Upper lobe of left lung (tissue), 6 donors: ENCODE data around the gene SCN4B. TPM values are rescaled to one million over a fixed set of nuclear protein-coding genes. Genes with fewer than 3 reads are reported as not detected.
A peak's percentile ranks its signal among the peaks of the same experiment; 100 is the strongest.

Source experiments
- ATAC-seq, 2 donors: fragments of 200-7000 bp; cut with Tn5 transposase; one replicate each; pipeline ENCODE4 v1.9.1; 2022; ENCODE audit warnings: mild to moderate bottlenecking in 2 of 2, moderate library complexity in 2 of 2; ENCODE audit not compliant: low FRiP score in 2 of 2
- DNase-seq, 2 donors: peaks; one replicate each; pipeline ENCODE4 v3.0.0-alpha.2; 2019 to 2020
- H3K27ac ChIP-seq, 4 donors: fragments of 200-600 bp; sonication (generic); one replicate each; pipeline ENCODE4 v1.5.1; 2016 to 2019
- H3K27me3 ChIP-seq, 4 donors: fragments of 200-600 bp; sonication (generic); one replicate each; pipeline ENCODE4 v1.5.1; 2017 to 2019
- H3K36me3 ChIP-seq, 4 donors: fragments of 200-600 bp; sonication (generic); one replicate each; pipeline ENCODE4 v1.5.1; 2016 to 2019
- H3K4me1 ChIP-seq, 4 donors: fragments of 200-600 bp; sonication (generic); one replicate each; pipeline ENCODE4 v1.5.1; 2018 to 2019
- H3K4me3 ChIP-seq, 4 donors: fragments of 200-600 bp; sonication (generic); one replicate each; pipeline ENCODE4 v1.5.1; 2017 to 2019; ENCODE audit warnings: mild to moderate bottlenecking in 2 of 4, moderate library complexity in 1 of 4
- H3K9me3 ChIP-seq, 4 donors: fragments of 200-600 bp; sonication (generic); one replicate each; pipeline ENCODE4 v1.5.1; 2018 to 2019
- EP300 ChIP-seq, 4 donors: sonication (generic); formaldehyde crosslinking; IDR thresholded peaks; one replicate each; pipeline ENCODE4 v1.5.1; 2017; ENCODE audit warnings: antibody characterized with exemption in 4 of 4, control low read depth in 2 of 4
- POLR2A ChIP-seq, 4 donors: fragments of 450-650 bp; IDR thresholded peaks; one replicate each; pipeline ENCODE4 v1.5.1; 2016 to 2017; ENCODE audit warnings: antibody characterized with exemption in 4 of 4, mild to moderate bottlenecking in 2 of 4
- POLR2AphosphoS5 ChIP-seq, 2 donors: sonication (generic); formaldehyde crosslinking; IDR thresholded peaks; one replicate each; pipeline ENCODE4 v1.5.1; 2017; ENCODE audit warnings: antibody characterized with exemption in 2 of 2
- WGBS, 2 donors: methylation state at CpG; one replicate each; pipeline ENCODE4 v1.1.5; 2017 to 2018; 5-methylcytosine and 5-hydroxymethylcytosine counted together
- total RNA-seq, 6 donors: library from RNA; depleted of rRNA in 4 of 6; stranded (reverse); fragments of >200 nt in 4 of 6; gene quantifications; one replicate each; pipeline versions ENCODE4 v1.1.0 to v1.2.1, GENCODE V29; 2016 to 2021
- TF ChIP-seq, protein P1 (sequence below), 6 experiments: fragments of 450-650 bp in 4 of 6; fragments of 200-600 bp in 2 of 6; sonication (generic) in 2 of 6; IDR thresholded peaks; one replicate each; pipeline ENCODE4 v1.5.1; 2016 to 2019; ENCODE audit warnings: antibody characterized with exemption in 6 of 6
- donor health status: DM: no; HTN: no; CAD: no; lungs with moderate emphysema.
- donor health status: DM: no; HTN: yes; CAD: no; lungs with severe emphysema.

Gene SCN4B
- total RNA-seq, 6 donors from 2014 or later: under 0.01 to 5.5 (median 3.3) TPM

DNA sequence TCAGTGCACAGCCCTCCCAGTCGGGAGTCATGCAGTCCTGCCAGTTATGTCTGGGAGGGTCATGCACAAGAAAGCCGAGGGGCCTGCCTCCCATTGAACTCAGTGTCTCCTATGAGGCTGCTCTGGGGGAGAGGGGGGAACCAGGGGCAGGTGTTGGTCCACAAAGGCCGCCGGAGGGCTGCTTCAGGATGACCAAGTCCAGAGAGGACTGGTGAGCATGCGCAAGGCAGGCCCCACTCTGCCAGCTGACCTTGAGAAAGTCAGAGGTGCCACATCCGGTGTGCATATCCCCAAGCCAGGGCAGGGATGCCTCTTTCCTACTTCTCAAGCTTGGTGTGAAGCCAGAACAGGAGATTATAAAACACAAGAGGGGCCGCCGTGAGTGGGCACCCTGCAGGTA, 4.4 kb downstream of the SCN4B start:
- Histone ChIP-seq H3K36me3 (no peaks in the 10 kb centered on the region), H3K4me1 (peaks cover 15 to 36% (median 24%) of the 10 kb centered on the region in 4 donors), H3K9me3 (no peaks in the 10 kb centered on the region), H3K4me3 (no peak overlapping the region), H3K27ac (no peak overlapping the region), H3K27me3 (peaks cover 0 to 18% (median 9%) of the 10 kb centered on the region in 4 donors)
- TF ChIP-seq POLR2AphosphoS5 (IDR thresholded peaks at IDR 0.05) (no peak), EP300 (IDR thresholded peaks at IDR 0.05) (no peak), POLR2A (IDR thresholded peaks at IDR 0.05) (no peak)
- TF ChIP-seq, protein P1, sequence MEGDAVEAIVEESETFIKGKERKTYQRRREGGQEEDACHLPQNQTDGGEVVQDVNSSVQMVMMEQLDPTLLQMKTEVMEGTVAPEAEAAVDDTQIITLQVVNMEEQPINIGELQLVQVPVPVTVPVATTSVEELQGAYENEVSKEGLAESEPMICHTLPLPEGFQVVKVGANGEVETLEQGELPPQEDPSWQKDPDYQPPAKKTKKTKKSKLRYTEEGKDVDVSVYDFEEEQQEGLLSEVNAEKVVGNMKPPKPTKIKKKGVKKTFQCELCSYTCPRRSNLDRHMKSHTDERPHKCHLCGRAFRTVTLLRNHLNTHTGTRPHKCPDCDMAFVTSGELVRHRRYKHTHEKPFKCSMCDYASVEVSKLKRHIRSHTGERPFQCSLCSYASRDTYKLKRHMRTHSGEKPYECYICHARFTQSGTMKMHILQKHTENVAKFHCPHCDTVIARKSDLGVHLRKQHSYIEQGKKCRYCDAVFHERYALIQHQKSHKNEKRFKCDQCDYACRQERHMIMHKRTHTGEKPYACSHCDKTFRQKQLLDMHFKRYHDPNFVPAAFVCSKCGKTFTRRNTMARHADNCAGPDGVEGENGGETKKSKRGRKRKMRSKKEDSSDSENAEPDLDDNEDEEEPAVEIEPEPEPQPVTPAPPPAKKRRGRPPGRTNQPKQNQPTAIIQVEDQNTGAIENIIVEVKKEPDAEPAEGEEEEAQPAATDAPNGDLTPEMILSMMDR (IDR thresholded peaks at IDR 0.05): no peak
- ATAC-seq (no peak), DNase-seq (no peak)
- 83 to 93% methylated on average over 7 to 8 of the region's 8 CpGs for WGBS, 2 donors

DNA sequence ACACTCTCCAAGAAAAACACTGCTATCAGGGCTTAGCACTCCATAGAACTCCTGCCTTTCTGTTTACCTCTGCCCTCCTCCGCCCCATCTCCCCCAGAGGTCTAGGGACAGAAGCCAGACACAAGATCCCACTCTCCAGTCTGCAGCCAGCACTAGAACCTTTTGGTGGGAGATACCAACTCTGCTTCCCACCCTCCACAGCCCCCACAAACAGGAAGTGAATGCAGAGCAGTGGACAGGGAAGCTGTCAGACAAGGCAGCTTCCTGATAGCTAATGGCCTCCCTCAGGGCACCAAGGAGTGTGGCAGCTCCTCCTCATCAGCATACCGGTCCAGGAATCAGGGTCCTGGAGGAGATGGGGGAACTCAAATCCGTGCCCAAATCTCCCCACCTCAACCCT, 5.1 kb downstream of the SCN4B start:
- no peaks in the 10 kb centered on the region for H3K9me3 ChIP-seq
- WGBS, 2 donors: 68 to 77% methylated on average over 3 of the region's 3 CpGs
- no peak overlapping the region for H3K4me3 ChIP-seq
- peaks cover 10 to 28% (median 16%) of the 10 kb centered on the region in 4 donors for H3K4me1 ChIP-seq
- no peak overlapping the region for H3K27ac ChIP-seq
- H3K27me3 ChIP-seq: peaks cover 0 to 12% (median 5%) of the 10 kb centered on the region in 4 donors
- TF ChIP-seq EP300 (IDR thresholded peaks at IDR 0.05): no peak
- TF ChIP-seq, protein P1 (IDR thresholded peaks at IDR 0.05): no peak
- TF ChIP-seq POLR2A (IDR thresholded peaks at IDR 0.05): no peak
- H3K36me3 ChIP-seq: no peaks in the 10 kb centered on the region
- no peak for DNase-seq
- no peak for ATAC-seq

DNA sequence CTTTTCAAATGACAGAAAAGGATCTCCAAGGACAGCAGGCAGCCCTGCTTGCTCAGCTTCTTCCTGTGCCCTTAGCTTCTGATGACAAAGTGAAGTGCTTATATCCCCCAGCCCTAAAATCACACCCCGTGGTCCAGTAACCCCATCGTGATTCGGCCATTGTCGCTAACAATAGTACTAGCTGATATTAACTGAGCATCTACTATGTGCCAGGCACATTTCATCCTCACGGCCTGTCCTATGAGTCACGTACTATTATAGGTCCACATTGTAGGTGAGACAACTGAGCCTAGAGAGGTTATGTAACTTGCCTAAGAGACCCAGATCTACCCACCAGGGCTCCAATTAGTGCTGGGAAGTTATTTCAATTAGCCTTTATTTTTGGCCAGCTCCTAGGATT, 6.1 kb downstream of the SCN4B start:
- ATAC-seq (no peak), DNase-seq (no peak)
- no peaks in the 10 kb centered on the region for H3K36me3 ChIP-seq
- H3K27me3 ChIP-seq: peaks cover 0 to 5% (median under 1%) of the 10 kb centered on the region in 4 donors
- H3K4me3 ChIP-seq: no peak overlapping the region
- no peak for TF ChIP-seq EP300 (IDR thresholded peaks at IDR 0.05)
- 88 to 98% methylated on average over 6 of the region's 6 CpGs for WGBS, 2 donors
- H3K9me3 ChIP-seq: no peaks in the 10 kb centered on the region
- H3K4me1 ChIP-seq: peaks cover 5 to 19% (median 7%) of the 10 kb centered on the region in 4 donors
- no peak overlapping the region for H3K27ac ChIP-seq

DNA sequence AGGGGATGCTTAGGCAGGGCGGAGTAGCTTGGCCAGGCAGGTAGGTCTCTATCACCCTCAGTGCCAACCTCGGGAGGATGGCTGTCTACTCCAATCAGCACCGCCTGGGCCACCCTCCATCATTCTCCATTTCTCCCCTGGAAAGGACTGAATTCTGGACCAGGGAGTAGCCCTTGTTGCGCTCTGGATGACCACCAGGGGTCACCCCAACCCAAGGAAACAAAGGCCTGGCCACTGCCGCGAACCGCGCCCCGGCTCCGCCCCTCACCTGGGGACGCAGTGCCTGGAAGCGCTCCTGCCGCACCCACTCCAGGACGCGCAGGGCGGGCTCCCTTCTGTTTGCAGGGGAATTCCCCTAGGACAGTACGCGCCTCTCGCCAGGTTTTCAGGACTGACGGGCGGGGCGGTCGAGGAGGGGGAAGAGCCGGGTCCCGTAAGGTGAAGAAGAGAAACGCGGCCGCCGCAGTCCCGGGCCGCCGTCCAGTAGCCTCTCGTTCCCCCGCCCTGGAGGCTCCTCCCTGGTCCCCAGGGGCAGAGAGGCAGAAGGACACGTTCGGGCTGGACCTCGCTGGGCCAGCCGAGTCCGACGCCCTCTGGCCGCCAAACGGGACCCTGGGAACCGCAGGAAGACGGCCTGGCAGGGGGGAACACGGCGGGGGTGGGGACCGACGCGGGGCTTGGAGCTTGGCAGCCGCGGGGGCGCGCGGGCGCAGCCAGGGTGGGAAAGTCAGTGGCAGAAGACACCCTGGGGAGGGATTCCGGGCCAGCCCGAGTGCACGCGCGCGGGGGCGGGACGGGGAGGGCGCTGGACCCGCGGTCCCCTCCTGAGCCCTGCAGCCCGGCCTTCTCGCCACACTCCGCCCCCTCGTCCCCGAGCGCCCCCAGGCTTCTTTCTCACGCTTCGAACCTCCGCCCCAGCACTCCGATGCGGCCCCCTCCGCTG, 7.1 kb downstream of the SCN4B start:
- Histone ChIP-seq H3K27ac (peak overlapping the region in 3 of 4 donors; percentile 12 to 75 (median 63)), H3K4me3 (peak overlapping the region; percentile 51 to 68 (median 60)), H3K36me3 (no peaks in the 10 kb centered on the region), H3K27me3 (peaks cover 0 to 5% (median 0%) of the 10 kb centered on the region in 4 donors), H3K9me3 (no peaks in the 10 kb centered on the region), H3K4me1 (peaks cover 5 to 14% (median 7%) of the 10 kb centered on the region in 4 donors)
- ATAC-seq (peak; percentile 95), DNase-seq (peak; percentile 94 to 96)
- 0 to 3% methylated on average over 2 to 49 of the region's 78 CpGs for WGBS, 2 donors
- TF ChIP-seq POLR2A (IDR thresholded peaks at IDR 0.05): peak in 1 of 4 donors; percentile 8
- TF ChIP-seq, protein P1 (IDR thresholded peaks at IDR 0.05): peak; percentile 87 to 97 (median 95)
- no peak for TF ChIP-seq EP300 (IDR thresholded peaks at IDR 0.05)
